A549 (cell line): ENCODE data around the gene XG.

Experiments used
- CHD2 ChIP-seq: fragments of 150-350 bp; IDR thresholded peaks from 2 replicates; pipeline ENCODE4 v1.6.1; 2014; ENCODE audit warnings: low read length; ENCODE audit not compliant: partially characterized antibody
- EP300 ChIP-seq, 2 experiments: fragments of >200 bp; sonication (Bioruptor Twin); formaldehyde crosslinking; IDR thresholded peaks; 2 replicates in 1 of 2; 3 replicates in 1 of 2; pipeline ENCODE4 v1.6.1; 2016 to 2017
- GATA3 ChIP-seq: IDR thresholded peaks from 2 replicates; pipeline ENCODE4 v1.6.1; 2012; ENCODE audit warnings: borderline replicate concordance
- NFE2L2 ChIP-seq: fragments of 150-350 bp; conservative IDR thresholded peaks from 2 replicates; pipeline ENCODE4 v1.6.1; 2014; ENCODE audit warnings: low read length
- NPAS2 ChIP-seq: fragments of 250-450 bp; sonication (Bioruptor Pico); IDR thresholded peaks from 2 replicates; pipeline ENCODE4 v1.8.0; 2022; ENCODE audit warnings: mild to moderate bottlenecking, moderate library complexity, borderline replicate concordance
- POLR2A ChIP-seq: IDR thresholded peaks from 2 replicates; pipeline ENCODE4 v1.6.1; 2012; ENCODE audit warnings: mild to moderate bottlenecking, low read length
- RAD21 ChIP-seq, 2 experiments: fragments of >200 bp in 1 of 2; sonication (Bioruptor Twin) in 1 of 2; formaldehyde crosslinking in 1 of 2; IDR thresholded peaks in 1 of 2; conservative IDR thresholded peaks in 1 of 2; 2 replicates in 1 of 2; 3 replicates in 1 of 2; pipeline ENCODE4 v1.6.1; 2012 to 2018; ENCODE audit warnings: inconsistent platforms in 1 of 2
- RCOR1 ChIP-seq: fragments of 150-350 bp; IDR thresholded peaks from 2 replicates; pipeline ENCODE4 v1.6.1; 2014; ENCODE audit warnings: antibody characterized with exemption, low read length, low read depth
- RFX5 ChIP-seq: fragments of 450-650 bp; IDR thresholded peaks from 2 replicates; pipeline ENCODE4 v1.7.1; 2014; ENCODE audit warnings: antibody characterized with exemption, mild to moderate bottlenecking, moderate library complexity
- SREBF2 ChIP-seq: fragments of 450-650 bp; IDR thresholded peaks from 2 replicates; pipeline ENCODE4 v1.6.1; 2014; ENCODE audit warnings: mild to moderate bottlenecking, moderate library complexity
- ZFP36 ChIP-seq: fragments of 450-650 bp; IDR thresholded peaks from 2 replicates; pipeline ENCODE4 v1.6.1; 2014; ENCODE audit warnings: borderline replicate concordance; ENCODE audit not compliant: partially characterized antibody
- ZSCAN20 ChIP-seq: fragments of 250-450 bp; sonication (Bioruptor Pico); IDR thresholded peaks from 2 replicates; pipeline ENCODE4 v1.8.0; 2022; ENCODE audit warnings: mild to moderate bottlenecking, moderate library complexity
- TF ChIP-seq, protein P1 (sequence below): fragments of >200 bp; sonication (Bioruptor Twin); formaldehyde crosslinking; IDR thresholded peaks from 3 replicates; pipeline ENCODE4 v1.5.1; 2016
- TF ChIP-seq, protein P2 (sequence below): fragments of 200-600 bp; sonication (generic); IDR thresholded peaks from 2 replicates; pipeline ENCODE4 v1.6.1; 2016; ENCODE audit warnings: antibody characterized with exemption, mild to moderate bottlenecking, moderate library complexity

DNA sequence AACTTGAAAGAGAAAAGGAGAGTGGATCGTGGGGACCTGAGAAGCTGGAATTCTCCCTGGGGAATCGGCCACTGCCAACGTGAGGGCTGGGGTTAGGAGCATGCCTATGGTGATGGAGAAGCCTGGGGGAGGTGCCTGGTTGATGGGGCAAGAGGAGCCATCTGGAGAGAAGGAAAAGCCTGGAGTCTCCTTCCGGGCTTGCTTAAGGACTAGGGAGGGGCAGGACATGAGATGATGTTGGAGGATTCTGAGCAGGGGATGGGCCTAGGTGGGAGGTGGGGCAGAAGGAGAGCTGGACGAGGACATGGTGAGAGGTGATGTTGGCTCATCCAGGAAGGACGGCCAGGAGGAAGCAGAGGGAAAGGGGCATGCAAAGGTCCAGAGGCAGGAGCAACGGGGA is 41.9 kb downstream of the XG start:
- TF ChIP-seq, protein P1, sequence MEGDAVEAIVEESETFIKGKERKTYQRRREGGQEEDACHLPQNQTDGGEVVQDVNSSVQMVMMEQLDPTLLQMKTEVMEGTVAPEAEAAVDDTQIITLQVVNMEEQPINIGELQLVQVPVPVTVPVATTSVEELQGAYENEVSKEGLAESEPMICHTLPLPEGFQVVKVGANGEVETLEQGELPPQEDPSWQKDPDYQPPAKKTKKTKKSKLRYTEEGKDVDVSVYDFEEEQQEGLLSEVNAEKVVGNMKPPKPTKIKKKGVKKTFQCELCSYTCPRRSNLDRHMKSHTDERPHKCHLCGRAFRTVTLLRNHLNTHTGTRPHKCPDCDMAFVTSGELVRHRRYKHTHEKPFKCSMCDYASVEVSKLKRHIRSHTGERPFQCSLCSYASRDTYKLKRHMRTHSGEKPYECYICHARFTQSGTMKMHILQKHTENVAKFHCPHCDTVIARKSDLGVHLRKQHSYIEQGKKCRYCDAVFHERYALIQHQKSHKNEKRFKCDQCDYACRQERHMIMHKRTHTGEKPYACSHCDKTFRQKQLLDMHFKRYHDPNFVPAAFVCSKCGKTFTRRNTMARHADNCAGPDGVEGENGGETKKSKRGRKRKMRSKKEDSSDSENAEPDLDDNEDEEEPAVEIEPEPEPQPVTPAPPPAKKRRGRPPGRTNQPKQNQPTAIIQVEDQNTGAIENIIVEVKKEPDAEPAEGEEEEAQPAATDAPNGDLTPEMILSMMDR, result no peak
- TF ChIP-seq RAD21 (conservative IDR thresholded peaks at IDR 0.05 in 1 of 2, IDR thresholded peaks at IDR 0.05 in 1 of 2) (no peak), POLR2A (no peak), ZSCAN20 (CRISPR knock-in tag) (no peak), SREBF2 (no peak), RFX5 (no peak), RCOR1 (no peak), EP300 (IDR thresholded peaks at IDR 0.05) (no peak), GATA3 (no peak), CHD2 (no peak), NPAS2 (CRISPR knock-in tag) (no peak), ZFP36 (no peak), NFE2L2 (no peak)
- TF ChIP-seq, protein P2, sequence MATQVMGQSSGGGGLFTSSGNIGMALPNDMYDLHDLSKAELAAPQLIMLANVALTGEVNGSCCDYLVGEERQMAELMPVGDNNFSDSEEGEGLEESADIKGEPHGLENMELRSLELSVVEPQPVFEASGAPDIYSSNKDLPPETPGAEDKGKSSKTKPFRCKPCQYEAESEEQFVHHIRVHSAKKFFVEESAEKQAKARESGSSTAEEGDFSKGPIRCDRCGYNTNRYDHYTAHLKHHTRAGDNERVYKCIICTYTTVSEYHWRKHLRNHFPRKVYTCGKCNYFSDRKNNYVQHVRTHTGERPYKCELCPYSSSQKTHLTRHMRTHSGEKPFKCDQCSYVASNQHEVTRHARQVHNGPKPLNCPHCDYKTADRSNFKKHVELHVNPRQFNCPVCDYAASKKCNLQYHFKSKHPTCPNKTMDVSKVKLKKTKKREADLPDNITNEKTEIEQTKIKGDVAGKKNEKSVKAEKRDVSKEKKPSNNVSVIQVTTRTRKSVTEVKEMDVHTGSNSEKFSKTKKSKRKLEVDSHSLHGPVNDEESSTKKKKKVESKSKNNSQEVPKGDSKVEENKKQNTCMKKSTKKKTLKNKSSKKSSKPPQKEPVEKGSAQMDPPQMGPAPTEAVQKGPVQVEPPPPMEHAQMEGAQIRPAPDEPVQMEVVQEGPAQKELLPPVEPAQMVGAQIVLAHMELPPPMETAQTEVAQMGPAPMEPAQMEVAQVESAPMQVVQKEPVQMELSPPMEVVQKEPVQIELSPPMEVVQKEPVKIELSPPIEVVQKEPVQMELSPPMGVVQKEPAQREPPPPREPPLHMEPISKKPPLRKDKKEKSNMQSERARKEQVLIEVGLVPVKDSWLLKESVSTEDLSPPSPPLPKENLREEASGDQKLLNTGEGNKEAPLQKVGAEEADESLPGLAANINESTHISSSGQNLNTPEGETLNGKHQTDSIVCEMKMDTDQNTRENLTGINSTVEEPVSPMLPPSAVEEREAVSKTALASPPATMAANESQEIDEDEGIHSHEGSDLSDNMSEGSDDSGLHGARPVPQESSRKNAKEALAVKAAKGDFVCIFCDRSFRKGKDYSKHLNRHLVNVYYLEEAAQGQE, result no peak
